GM23248 (cell line): Measurements from ENCODE around the gene NOL8. TPM values are rescaled to one million over a fixed set of nuclear protein-coding genes. Genes with fewer than 3 reads are reported as not detected.

Experiments
- DNase-seq: peaks from one replicate; pipeline ENCODE4 v3.0.0-alpha.2; 2015
- H2AFZ ChIP-seq: fragments of 200-600 bp; sonication (generic); 2 replicates; pipeline ENCODE4 v1.6.1; 2016; ENCODE audit warnings: antibody characterized with exemption
- H3F3A ChIP-seq: fragments of 200-600 bp; sonication (generic); 2 replicates; pipeline ENCODE4 v1.6.1; 2016; ENCODE audit warnings: mild to moderate bottlenecking, antibody characterized with exemption, mixed run types; ENCODE audit not compliant: insufficient read depth
- H3K27ac ChIP-seq: fragments of 200-600 bp; sonication (generic); 2 replicates; pipeline ENCODE4 v1.5.1; 2016; ENCODE audit warnings: mild to moderate bottlenecking
- H3K27me3 ChIP-seq: fragments of 200-600 bp; sonication (generic); replicated peaks from 2 replicates; pipeline ENCODE4 v1.6.1; 2016; ENCODE audit warnings: mild to moderate bottlenecking; ENCODE audit not compliant: insufficient read depth
- H3K36me3 ChIP-seq: fragments of 200-600 bp; sonication (generic); 2 replicates; pipeline ENCODE4 v1.6.1; 2016; ENCODE audit warnings: low read depth, mild to moderate bottlenecking
- H3K4me1 ChIP-seq: fragments of 200-600 bp; sonication (generic); 2 replicates; pipeline ENCODE4 v1.6.1; 2016; ENCODE audit warnings: mild to moderate bottlenecking; ENCODE audit not compliant: insufficient read depth
- H3K4me2 ChIP-seq: fragments of 200-600 bp; sonication (generic); one replicate; pipeline ENCODE4 v1.6.1; 2016; ENCODE audit warnings: mild to moderate bottlenecking; ENCODE audit not compliant: unreplicated experiment
- H3K4me3 ChIP-seq: fragments of 200-600 bp; sonication (generic); 2 replicates; pipeline ENCODE4 v1.5.1; 2016; ENCODE audit warnings: mild to moderate bottlenecking
- H3K79me2 ChIP-seq: fragments of 200-600 bp; sonication (generic); 2 replicates; pipeline ENCODE4 v1.6.1; 2016; ENCODE audit warnings: mild to moderate bottlenecking; ENCODE audit not compliant: insufficient read depth
- H3K9ac ChIP-seq: fragments of 200-600 bp; sonication (generic); 2 replicates; pipeline ENCODE4 v1.6.1; 2016; ENCODE audit warnings: mild to moderate bottlenecking
- H3K9me2 ChIP-seq: fragments of 200-600 bp; sonication (generic); 2 replicates; pipeline ENCODE4 v1.6.1; 2016; ENCODE audit warnings: mixed run types, mild to moderate bottlenecking, moderate library complexity; ENCODE audit not compliant: insufficient read depth
- H3K9me3 ChIP-seq: fragments of 200-600 bp; sonication (generic); one replicate; pipeline ENCODE4 v1.6.1; 2017; ENCODE audit warnings: low read depth
- H4K20me1 ChIP-seq: fragments of 200-600 bp; sonication (generic); 2 replicates; pipeline ENCODE4 v1.6.0; 2016; ENCODE audit not compliant: insufficient read depth
- EZH2 ChIP-seq: fragments of 200-600 bp; sonication (generic); IDR thresholded peaks from 2 replicates; pipeline ENCODE4 v1.6.1; 2018; ENCODE audit warnings: antibody characterized with exemption, mild to moderate bottlenecking; ENCODE audit not compliant: insufficient read depth, poor library complexity, severe bottlenecking
- EZH2phosphoT487 ChIP-seq: fragments of 200-600 bp; sonication (generic); IDR thresholded peaks from 2 replicates; pipeline ENCODE4 v1.6.1; 2018; ENCODE audit warnings: antibody characterized with exemption, moderate library complexity, mild to moderate bottlenecking, low read depth; ENCODE audit not compliant: insufficient read depth
- WGBS, 2 experiments: methylation state at CpG; one replicate each; pipeline ENCODE4 v1.1.6; 2015 to 2017; ENCODE audit warnings: low lambda C conversion rate in 2 of 2, low coverage in 1 of 2; ENCODE audit errors: missing lambda C conversion rate in 2 of 2; 5-methylcytosine and 5-hydroxymethylcytosine counted together
- in situ Hi-C: fragments of 300-500 bp; cut with MboI; formaldehyde crosslinking; loops from 2 replicates; pipeline ENCODE4 v1.15.0; 2020
- polyA plus RNA-seq: library from polyadenylated mRNA; unstranded; fragments of >200 nt; fragmentation: Nextera tagmentation; extraction: Ambion mirVana; gene quantifications from 2 replicates; pipeline ENCODE4 v1.2.1, GENCODE V29; 2016
- total RNA-seq: library from RNA; depleted of rRNA; stranded (reverse); fragments of >200 nt; shearing (Covaris generic); gene quantifications from 2 replicates; pipeline ENCODE4 v1.2.3, GENCODE V29; 2014

The NOL8 gene
- total and polyA plus RNA-seq, 2 experiments from 2014 or later, result 10.4 to 30.3 TPM

- Histone ChIP-seq H3K4me1 (peaks cover 17% of the 10 kb centered on the region), H3K9me2 (no peaks in the 10 kb centered on the region), H3K79me2 (no peaks in the 10 kb centered on the region), H3K27me3 (no peaks in the 10 kb centered on the region), H3K4me2 (no peak overlapping the region), H3K36me3 (no peaks in the 10 kb centered on the region), H2AFZ (no peak overlapping the region), H3K27ac (no peak overlapping the region), H3K4me3 (no peak overlapping the region), H3K9ac (no peak overlapping the region), H3F3A (peaks cover 15% of the 10 kb centered on the region), H4K20me1 (no peaks in the 10 kb centered on the region), H3K9me3 (no peaks in the 10 kb centered on the region)
- TF ChIP-seq EZH2 (no peak), EZH2phosphoT487 (no peak)
- in situ Hi-C loops, result loop anchor here (5.0 kb wide), 1 partner anchor 87 kb away; no protein-coding TSS in a partner anchor
- DNase-seq, result no peak
Observed at GRCh38 chr9:92345582-92345981, 20.4 kb upstream of the NOL8 start.

DNA sequence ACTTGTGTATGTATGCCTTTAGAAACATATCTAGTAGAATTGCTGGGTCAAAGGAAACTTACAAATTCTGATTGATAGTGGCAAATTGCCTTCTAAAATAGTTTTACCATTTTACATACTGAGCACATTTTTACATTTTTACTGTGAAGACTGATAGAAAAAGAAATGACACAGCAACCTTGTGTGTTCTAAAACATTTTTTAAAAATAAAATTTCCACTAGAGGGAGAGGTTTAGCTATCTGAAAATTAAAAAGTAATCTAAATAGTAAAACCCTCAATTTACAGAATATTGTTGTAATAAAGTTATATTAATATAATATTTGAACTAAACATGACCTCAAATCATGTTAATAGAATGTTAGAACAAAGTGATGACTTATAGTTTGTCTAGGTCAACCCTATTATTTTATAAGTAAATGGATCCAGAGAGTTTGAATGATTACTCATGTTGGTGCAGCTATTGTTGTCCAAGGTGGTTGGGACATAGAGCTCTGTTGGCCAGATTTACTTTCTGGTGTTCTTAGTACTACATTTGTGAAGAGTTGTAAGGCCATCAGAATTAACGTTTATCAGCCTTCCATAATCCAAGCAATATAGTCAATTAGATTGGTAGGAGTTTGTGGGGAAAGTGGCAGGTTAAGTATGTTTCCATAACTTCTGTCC lies 17.8 kb upstream of the NOL8 start:
- 0 out of 2 replicates have a peak overlapping the region, but pooled peaks have one; percentile 7 for H2AFZ ChIP-seq
- no peaks in the 10 kb centered on the region for H3K79me2 ChIP-seq
- H3K9ac ChIP-seq, result no peak overlapping the region
- H3K27me3 ChIP-seq, result no peaks in the 10 kb centered on the region
- H3K4me1 ChIP-seq, result peaks cover 6% of the 10 kb centered on the region
- H3K27ac ChIP-seq, result no peak overlapping the region
- H3K4me2 ChIP-seq, result no peak overlapping the region
- H3F3A ChIP-seq, result peaks cover 4% of the 10 kb centered on the region; the same call in 1 of the 2 replicates
- no peaks in the 10 kb centered on the region for H3K36me3 ChIP-seq
- no peaks in the 10 kb centered on the region for H3K9me2 ChIP-seq
- 14 to 18% methylated on average over 1 of the region's 1 CpG for WGBS, 2 experiments
- TF ChIP-seq EZH2phosphoT487, result no peak
- TF ChIP-seq EZH2, result no peak
- H4K20me1 ChIP-seq, result no peaks in the 10 kb centered on the region
- H3K4me3 ChIP-seq, result no peak overlapping the region
- in situ Hi-C loops, result no loop called here
- no peaks in the 10 kb centered on the region for H3K9me3 ChIP-seq
- DNase-seq, result peak; percentile 68

DNA sequence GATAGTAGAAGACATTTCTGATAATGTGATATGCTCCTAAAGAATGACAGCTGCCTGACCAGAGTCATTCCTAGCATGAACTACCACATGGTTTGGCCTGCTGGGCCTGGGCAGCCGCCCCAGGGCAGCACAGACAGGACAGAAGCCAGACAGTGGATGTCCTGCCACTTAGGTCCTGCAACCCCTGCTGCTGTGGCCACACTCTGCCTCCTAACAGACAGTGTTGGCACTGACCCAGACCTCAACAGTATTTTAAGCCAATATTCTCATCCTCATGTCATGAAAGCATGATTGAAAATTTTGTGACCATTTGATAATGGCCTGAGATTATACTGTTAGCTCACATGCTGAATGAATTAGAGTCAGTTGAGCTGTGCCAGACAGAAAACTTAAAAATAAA lies 16.4 kb upstream of the NOL8 start:
- Histone ChIP-seq H3K9ac (no peak overlapping the region), H3K9me3 (no peaks in the 10 kb centered on the region), H3F3A (peaks cover 4% of the 10 kb centered on the region; the same call in 1 of the 2 replicates), H3K36me3 (no peaks in the 10 kb centered on the region), H3K4me2 (no peak overlapping the region), H2AFZ (no peak overlapping the region), H3K9me2 (no peaks in the 10 kb centered on the region), H3K4me1 (peaks cover 6% of the 10 kb centered on the region), H3K27me3 (no peaks in the 10 kb centered on the region), H3K4me3 (no peak overlapping the region), H4K20me1 (no peaks in the 10 kb centered on the region), H3K79me2 (no peaks in the 10 kb centered on the region), H3K27ac (no peak overlapping the region)
- in situ Hi-C loops, result no loop called here
- DNase-seq, result no peak
- WGBS, 2 experiments, result 100% methylated on average over 1 of the region's 1 CpG
- TF ChIP-seq EZH2phosphoT487, result no peak
- TF ChIP-seq EZH2, result no peak

DNA sequence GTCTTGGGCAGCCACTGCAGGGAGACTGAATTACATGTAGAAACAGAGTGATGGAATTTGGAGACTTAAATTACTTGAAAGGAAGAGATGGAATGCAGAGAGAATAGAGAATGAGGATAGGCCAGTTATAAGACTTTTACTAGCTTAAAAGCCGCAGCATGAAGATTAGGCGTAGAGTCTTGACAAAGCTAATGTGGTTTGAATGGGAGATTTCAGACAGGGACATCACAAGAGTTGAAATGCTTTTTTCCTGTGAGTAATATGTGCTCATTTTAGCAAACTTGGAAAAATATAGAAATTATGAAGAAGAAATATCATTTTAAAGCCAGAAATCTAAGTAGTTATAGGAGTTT lies 8.1 kb upstream of the NOL8 start:
- in situ Hi-C loops, result no loop called here
- Histone ChIP-seq H3K4me3 (no peak overlapping the region), H3K27ac (no peak overlapping the region), H3K9ac (no peak overlapping the region), H3K9me2 (no peaks in the 10 kb centered on the region), H4K20me1 (no peaks in the 10 kb centered on the region), H2AFZ (no peak overlapping the region), H3K79me2 (no peaks in the 10 kb centered on the region), H3K9me3 (no peaks in the 10 kb centered on the region), H3K27me3 (no peaks in the 10 kb centered on the region), H3F3A (no peaks in the 10 kb centered on the region), H3K36me3 (no peaks in the 10 kb centered on the region), H3K4me2 (no peak overlapping the region), H3K4me1 (no peaks in the 10 kb centered on the region)
- WGBS, 2 experiments, result 97 to 100% methylated on average over 2 of the region's 2 CpGs
- no peak for TF ChIP-seq EZH2
- no peak for TF ChIP-seq EZH2phosphoT487
- no peak for DNase-seq
